Measurements from ENCODE around the gene OAS1.

The OAS1 gene

GRCh38 chr12:112967306-112967705 lies 60.5 kb downstream of the OAS1 start:
- DNase-seq (ENCODE audit: low read depth in 2 of 2) = no peak

GRCh38 chr12:112967858-112968257 lies 61.1 kb downstream of the OAS1 start:
- no peak for DNase-seq (ENCODE audit: low read depth in 2 of 2)

Data from stimulated activated CD8-positive, alpha-beta memory T cell treated with anti-CD3 and anti-CD28 coated beads, Interleukin-2, amount 100 ng/mL, for 48 hours (primary cell).